CD4-positive, alpha-beta T cell treated with Interleukin-17A for 1 hour (primary cell): Measurements from ENCODE around the gene MRPS6.

Source experiments
- DNase-seq: peaks from one replicate; pipeline ENCODE4 v3.0.0-alpha.2; 2020

MRPS6 gene

GRCh38 chr21:34105947-34106541 lies 32.7 kb downstream of the MRPS6 start:
- DNase-seq: no peak

DNA sequence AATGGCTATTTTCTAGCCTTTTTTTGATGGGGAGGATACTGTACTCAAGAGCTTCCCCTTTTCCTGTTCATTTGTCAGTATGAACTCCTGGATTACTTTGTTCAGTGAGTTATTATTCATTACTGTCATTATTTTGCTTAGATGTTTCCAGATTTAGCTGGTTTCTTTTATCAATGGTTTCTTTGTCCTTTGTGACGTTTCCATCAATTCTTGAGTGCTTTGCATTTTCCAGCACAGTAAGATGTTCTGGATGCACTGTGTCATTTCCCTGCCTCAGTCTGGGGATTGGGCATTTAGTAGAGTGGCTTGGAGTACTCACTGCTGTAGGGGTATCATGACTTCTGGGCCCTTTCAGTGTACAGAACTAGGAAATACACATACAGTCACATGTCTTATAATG lies 34.2 kb downstream of the MRPS6 start:
- DNase-seq: no peak

- DNase-seq: no peak
Measured at GRCh38 chr21:34109075-34109474, 35.7 kb downstream of the MRPS6 start.

DNA sequence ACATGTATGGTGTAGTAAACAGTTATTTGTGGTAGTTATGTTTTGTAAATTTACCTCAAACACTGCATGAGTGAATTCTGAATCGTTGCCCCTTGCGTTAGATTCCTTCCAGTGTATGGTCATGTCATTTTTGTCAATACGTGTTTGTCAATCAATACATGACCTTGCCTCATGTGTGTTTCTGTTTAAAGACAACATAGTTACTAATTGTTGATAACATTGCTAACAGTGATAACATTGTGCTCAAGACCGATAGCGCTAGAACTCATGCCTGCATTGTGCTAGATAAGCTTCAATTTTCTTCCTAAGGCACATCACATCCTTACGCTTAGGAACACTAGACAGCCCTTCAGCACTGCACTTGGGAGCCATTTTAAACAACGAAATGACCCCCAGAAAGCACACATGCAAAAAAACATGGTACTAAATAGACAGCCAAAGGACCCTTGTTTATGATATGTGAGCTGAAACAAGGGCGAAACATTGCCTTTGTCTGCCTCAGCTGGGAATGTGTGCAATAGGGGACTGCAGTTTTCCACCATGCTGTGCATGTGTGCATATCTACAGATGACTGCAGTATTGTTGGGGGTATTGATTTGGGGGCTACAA lies 37.3 kb downstream of the MRPS6 start:
- no peak for DNase-seq

DNA sequence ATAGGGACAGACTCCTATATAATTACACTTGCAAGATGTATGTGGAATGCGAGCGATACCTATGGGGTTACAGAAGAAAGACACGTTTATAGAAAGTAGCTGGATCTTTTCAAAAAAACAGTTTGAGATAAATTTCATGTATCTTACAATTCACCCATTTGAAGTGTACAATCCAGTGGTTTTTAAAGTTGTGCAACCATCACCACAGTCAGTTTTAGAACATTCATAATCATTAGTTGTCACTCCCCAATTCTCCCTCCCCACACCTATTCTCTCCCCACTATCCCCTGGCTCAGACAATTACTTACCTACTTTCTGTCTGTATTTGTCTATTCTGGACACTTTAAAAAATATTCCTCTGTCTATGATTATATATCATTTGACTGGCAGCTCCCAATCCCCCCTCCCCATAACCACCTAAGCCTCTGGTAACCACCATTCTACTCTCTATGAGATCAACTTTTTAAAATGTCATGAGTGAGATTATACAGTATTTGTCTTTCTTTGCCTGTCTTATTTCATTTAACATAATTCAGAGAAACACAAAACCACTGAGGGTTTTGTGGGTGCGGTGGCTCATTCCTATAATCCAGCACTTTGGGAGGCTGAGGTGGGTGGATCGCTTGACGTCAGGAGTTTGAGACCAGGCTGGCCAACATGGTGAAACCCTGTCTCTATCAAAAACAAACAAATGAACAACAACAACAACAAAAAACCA lies 39.1 kb downstream of the MRPS6 start:
- no peak for DNase-seq

- no peak for DNase-seq
Measured at GRCh38 chr21:34113842-34114241, 40.5 kb downstream of the MRPS6 start.

- DNase-seq: no peak
Measured at GRCh38 chr21:34115160-34115559, 41.8 kb downstream of the MRPS6 start.

DNA sequence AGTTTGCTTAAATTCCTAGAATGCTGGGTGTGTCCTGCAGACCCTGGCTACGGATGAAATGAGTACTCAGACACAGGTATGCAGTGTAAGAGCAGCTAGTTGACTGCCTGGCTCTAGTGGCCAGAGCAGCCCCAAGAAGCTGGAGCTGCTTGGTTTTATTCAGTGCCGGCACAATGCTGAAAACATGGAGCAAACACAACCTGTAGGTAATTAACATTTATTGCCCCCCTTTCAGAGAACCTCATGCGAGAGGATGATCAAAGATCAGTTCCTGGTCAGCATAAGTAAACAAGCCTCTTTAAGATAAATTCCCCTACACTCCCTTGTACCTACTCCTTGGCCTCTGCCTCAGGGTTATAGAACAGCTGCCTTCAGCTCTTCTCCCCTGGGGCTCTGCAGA lies 43.2 kb downstream of the MRPS6 start:
- DNase-seq: no peak

DNA sequence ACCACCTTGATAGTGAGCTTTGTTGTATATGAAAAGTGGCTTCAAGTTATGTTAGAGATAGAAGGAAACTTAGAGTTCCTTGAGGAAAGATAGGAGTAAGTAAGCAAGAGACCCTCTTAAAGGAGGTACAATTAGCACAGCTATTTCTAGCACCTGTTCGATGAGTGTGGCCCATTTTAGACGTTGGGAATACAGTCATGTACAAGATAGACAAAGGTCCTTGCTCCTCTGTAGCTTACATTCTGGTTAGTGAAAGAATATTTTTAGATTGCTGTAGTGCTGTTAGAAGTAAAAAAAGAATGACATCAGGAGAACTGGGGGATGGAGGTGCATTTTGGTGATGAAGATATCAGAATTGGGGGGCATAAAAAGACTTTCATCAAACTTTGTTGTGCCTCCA lies 47.5 kb downstream of the MRPS6 start:
- no peak for DNase-seq

GRCh38 chr21:34122047-34122446 lies 48.7 kb downstream of the MRPS6 start:
- DNase-seq: no peak

DNA sequence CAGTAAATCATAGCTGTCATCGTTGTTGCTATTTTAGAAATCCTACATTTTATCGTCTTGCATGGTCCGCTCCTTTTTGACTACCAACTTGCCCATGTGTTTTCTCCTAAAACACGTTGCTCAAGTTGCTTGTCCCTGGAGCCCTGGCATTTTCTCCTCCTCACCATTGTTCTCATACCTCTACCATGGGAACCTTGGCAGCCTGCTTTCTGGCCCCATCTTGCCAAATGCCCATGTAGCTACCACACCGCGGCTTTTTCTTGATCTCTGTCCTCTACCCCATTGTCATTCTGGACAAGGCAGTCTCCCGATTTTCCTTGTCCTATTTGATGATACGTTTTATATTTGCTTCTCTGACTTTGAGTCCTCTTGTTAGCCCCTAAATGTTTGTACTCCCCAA lies 50.2 kb downstream of the MRPS6 start:
- no peak for DNase-seq

DNA sequence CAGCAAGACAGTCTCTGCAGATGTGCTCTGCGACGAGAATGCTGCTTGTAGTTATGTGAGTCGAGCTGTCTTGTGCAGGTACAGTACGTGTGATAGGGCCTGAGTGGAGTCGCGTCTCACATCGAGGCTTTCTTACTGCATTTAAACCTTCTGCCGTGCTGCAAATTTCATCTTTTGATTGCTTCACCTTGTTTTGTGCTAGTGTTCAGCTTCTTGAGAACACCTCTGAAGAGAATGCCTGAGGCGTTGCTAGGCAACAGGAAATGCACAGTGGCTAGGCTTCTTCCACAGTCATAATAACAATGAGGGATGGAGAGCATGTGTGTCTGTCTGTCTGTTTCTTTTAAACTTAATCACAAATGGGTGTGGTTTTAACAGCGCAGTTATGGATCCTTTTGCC lies 52.9 kb downstream of the MRPS6 start:
- DNase-seq: peak; percentile 34

DNA sequence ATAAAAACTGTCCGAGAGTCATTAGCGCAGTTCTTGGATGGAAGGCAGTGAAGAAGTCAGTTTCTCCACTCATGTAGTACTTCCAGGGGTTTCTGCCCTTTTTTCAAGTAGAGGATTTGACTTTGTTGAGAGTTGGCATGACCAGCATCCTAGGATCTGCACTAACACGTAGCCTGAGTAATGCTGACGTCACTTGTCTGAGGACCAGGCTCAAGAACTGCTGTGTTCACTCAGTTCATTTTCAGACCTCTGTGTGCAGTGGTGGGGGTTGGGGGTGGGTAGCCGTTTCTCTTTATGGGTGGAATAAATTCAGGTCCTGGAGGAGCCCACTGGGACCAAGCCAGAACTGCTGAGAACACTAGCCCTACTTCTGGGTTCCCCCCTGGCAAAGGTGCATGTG lies 53.3 kb downstream of the MRPS6 start:
- no peak for DNase-seq

GRCh38 chr21:34128124-34128523 lies 54.7 kb downstream of the MRPS6 start:
- DNase-seq: no peak

GRCh38 chr21:34128674-34129038 lies 55.3 kb downstream of the MRPS6 start:
- no peak for DNase-seq

DNA sequence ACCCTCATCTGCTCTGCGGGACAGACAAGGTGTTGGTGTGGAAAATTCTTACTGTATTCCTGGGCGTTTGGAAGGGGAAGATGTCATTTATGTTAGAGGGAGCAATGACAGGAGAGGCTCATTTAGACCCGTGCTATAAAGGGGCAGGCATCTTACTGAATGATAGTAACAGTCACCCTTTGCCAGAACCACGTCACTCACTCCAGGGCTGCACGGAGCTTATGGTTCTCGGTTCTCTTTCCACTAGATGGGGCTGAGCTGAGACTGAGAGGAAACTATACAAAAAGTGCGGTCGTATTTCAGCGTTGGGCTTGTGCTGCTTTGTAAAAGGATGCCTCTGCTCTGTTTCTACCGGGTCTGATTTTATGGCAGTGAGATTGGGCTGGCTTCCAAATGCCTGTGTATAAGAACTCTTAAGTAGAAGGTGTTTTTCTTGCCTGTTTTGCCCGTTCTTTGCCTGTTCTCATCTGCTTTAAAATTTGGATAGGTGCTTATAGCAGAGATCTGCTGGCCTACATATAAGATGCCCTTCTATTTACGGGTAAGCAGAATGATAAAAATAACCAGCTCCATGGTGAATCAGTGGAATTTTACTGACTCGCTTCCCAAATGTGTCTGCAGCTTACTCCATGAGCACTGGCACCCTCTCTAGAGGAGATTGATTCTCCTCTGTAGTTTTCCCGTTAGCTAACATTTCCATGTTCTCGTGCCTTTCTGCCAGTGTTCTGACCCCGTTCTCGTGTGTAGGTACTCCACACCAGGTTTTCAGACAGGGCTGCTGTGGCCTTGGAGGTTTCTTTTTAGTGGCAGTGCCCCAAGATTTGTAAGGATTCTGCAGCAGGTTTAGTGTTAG lies 55.9 kb downstream of the MRPS6 start:
- peak; percentile 62 for DNase-seq

- DNase-seq: no peak
Measured at GRCh38 chr21:34129901-34130715, 56.7 kb downstream of the MRPS6 start.

DNA sequence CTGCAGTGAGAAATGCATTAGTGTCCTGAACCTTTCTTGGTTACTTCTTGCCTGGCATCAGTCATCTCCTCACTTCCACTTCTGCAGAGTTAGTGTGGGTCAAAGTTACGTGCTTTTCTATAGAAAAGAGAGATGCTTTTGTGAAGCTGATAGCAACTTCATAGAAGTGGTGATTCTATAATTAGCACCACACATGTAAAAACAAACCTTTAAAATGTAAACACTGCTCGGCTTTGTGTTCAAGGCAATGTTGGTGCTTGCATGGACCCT lies 57.3 kb downstream of the MRPS6 start:
- no peak for DNase-seq

GRCh38 chr21:34131586-34131985 lies 58.2 kb downstream of the MRPS6 start:
- DNase-seq: no peak

DNA sequence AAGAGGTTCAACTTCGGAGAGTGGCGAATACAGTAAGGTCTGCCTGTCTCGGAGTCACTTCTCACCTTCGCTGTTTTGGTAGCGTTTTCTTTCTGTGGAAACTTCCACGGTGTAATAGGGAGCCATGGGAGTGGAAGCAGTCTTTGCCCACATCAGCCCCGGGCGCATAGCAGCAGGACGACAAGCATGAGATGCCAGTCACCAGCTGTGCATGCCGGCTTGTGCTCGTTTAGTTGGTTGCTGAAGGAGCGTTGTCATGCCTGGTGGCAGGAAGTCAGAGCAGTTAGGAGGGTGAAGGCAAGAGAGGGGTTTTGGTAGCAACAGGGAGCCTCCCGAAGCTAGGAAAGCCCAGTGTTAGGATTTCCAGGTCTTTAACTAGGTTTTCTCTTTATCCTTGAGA lies 58.8 kb downstream of the MRPS6 start:
- DNase-seq: no peak

GRCh38 chr21:34132926-34133325 lies 59.5 kb downstream of the MRPS6 start:
- DNase-seq: no peak

DNA sequence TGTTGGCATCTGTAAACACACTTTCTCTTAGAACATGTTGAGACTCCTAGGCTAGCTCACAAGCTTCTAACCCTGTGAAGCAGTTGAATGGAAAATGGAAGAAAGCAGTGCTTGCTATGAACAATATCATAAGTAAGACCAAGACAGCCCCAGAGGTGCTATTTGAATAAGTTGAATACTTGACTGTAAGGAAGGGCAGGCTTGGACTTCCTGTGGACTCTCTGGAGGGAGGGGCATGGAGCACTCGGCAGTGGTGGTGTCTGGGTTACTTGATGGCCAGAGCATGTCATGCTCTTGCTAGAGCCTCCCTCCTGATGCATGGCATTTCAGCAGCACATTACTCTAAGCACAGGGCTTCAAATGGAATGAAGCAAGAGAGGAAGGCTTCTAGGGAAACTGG lies 60.0 kb downstream of the MRPS6 start:
- no peak for DNase-seq

DNA sequence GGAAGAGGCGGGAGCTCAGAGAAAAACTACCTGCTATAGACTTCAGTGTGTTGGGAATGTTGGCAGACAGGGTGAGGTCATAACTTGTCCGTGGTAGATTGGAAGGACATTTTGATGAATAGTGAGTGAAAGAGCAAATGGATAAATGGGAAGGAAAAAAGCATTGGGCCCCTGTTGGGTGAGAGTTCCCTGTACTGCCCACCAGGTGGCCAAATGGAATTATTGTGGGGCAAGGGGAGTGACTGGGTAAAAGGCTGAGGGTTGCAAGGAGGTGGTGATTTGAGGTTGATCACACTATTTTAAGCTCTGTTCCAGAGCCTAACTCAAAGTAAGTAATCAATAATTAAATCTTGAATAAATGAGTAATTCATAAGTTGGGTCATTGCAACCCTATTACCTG lies 60.4 kb downstream of the MRPS6 start:
- DNase-seq: no peak
